AG20443 (cell line): ENCODE results near the gene ARHGEF26.

Source experiments
- DNase-seq: peaks from one replicate; pipeline ENCODE4 v3.0.0; 2012; ENCODE audit warnings: low spot score, mixed read lengths

The ARHGEF26 gene

DNA sequence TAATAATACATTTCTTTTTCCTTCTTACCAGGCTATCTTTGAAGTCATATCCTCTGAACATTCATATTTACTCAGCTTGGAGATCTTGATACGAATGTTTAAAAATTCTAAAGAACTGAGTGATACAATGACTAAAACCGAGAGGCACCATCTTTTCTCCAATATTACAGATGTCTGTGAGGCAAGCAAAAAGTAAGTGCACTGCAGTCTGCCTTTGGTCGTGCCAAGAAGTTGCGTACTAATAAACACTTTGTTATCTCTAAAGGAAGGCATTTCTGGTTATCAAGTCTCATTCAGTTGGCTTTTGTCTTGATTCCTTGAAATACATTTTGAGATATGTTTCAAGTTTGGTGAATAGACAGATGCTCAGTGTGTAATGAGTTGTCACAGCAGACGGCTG, 31.6 kb downstream of the ARHGEF26 start:
- DNase-seq = no peak

GRCh38 chr3:154156530-154156929, 35.3 kb downstream of the ARHGEF26 start:
- DNase-seq = no peak

DNA sequence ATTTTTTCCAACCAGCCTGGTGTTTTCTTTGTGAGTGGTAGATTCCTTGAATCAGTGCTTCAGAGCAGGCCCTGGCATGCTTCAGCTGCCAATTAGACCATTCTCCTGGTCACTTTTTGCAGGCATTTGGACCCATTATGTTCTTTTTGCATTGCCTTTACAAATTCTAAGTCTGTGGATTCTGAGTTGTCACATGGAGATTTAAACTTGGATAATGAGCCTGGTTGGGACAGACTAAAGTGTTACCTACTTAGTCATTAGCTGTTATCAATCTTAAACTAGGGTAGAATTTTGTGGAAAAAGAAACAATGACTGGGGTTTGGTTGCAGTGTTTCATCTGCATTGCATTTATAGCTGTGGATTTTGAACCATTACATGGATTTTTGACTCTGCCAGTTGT, 40.6 kb downstream of the ARHGEF26 start:
- no peak for DNase-seq

DNA sequence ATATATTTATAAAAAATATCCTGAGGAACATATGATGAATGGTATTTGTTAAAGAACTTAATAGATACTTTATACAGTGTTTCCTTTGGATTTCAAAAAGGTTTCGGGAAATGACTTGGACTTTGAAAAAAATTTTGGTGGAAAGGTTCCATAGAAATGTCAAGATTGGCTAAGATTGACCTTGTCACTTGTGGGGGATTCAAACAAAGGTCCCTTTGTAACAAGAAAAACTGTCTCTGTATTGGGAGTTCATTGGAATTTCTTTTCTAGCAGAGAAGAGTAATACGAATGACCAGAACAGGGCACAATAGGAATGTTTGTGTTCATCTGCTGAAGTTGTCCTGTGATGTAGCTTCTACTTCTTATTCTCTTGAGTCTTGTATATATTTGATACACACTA, 43.2 kb downstream of the ARHGEF26 start:
- no peak for DNase-seq

DNA sequence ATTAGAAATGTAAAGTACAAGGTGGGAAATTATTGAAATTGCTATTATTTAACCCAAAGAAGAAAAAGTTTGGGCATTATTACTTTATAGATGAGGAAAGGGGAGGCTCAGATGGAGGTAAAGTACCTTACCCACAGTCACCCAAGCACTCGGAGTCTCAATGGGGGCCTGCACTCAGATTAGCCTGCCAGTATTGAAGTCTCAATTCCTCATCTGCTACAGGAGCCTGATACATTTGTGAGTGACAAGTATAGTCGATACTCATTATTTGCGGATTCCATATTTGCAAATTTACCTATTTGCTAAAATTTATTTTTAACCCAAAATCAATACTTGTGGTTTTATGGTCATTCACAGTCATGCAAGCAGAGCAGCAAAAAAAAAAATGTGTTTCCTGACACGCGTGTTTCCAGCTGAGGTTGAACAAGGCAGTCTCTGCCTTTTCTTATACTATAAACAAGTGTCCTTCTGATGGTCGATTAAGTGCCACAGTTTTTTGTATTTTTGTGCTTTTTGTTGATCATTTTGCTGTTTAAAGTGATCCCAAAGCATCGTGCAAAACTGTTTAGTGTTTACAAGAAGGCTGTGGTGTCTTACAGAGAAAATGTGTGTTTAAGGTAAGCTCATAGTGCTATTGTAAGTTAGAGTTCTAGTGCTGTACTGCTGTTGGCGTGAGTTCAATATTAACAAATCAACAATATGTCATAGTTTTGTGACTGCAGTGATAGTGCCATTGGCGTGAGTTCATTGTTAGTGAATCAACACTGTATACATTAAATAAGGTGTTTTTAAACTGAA, 48.0 kb downstream of the ARHGEF26 start:
- DNase-seq = no peak

DNA sequence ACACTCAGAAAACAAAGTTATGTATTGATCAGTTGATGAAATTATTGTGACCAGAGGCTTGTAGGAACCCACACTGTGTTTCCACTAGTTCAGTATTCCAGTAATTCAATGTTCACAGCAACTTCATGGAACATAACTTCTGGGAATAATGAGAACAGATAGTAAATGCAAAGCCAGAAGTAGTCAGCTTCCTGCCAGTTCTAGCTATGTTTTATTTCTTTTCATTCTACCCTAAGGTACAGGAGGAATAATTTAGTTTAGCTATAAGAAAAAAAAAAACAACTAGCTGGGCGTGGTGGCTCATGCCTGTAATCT, 48.6 kb downstream of the ARHGEF26 start:
- no peak for DNase-seq

DNA sequence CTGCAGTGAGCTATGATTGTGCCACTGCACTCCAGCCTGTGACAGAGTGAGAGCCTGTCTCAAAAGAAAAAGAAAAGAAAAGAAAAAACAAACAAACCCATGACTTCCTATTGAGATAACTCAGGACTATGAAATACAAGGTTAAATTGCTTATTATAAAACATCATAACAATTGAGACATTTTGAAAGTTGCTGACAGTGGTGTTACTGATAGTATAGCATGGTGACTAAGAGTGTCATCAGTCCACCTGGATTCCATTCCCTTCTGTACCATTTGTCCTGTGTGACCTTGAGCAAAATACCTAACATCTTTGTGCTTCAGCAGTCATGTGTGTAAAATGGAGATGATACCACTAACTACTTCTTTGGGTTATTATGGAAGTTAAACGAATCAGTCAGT, 49.1 kb downstream of the ARHGEF26 start:
- DNase-seq = no peak

- DNase-seq = no peak
Measured at GRCh38 chr3:154175041-154175440, 53.9 kb downstream of the ARHGEF26 start.

DNA sequence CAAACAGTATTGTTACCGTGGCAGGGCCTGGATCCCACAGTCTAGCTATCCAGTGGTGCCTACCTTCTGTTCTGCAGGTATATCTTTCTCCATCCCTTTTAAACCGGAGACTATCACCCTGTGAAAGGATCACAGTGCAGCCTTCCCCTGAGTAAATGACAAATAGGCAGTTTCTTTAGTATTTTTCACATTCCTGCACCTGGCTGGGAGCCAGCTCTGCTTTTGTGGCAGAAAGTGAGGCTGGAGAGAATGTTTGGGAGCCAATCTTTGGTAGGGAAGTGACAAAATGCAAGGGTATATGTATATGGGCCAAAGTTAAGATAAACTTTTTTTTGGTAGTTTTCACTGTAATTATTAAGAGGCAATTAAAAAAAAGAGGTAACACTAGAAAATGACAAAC, 54.8 kb downstream of the ARHGEF26 start:
- no peak for DNase-seq

- DNase-seq = no peak
Measured at GRCh38 chr3:154177406-154177805, 56.2 kb downstream of the ARHGEF26 start.

DNA sequence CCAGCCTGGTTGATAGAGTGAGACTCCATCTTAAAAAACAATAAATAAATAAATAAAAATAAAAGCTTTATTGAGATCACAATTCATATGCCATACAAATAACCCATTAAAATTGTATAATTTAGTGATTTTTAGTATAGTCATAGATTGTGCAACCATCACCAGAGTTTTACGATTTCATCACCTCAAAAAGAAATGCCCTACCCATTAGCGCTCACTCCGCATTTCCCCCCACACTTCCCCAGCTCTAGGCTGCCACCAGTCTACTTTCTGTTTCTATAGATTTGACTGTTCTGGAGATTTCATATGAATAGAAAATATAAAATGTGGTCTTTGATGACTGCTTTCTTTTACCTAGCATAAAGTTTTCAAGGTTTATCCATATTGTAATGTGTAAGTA, 57.0 kb downstream of the ARHGEF26 start:
- no peak for DNase-seq

- no peak for DNase-seq
Measured at GRCh38 chr3:154180836-154181691, 59.9 kb downstream of the ARHGEF26 start.

DNA sequence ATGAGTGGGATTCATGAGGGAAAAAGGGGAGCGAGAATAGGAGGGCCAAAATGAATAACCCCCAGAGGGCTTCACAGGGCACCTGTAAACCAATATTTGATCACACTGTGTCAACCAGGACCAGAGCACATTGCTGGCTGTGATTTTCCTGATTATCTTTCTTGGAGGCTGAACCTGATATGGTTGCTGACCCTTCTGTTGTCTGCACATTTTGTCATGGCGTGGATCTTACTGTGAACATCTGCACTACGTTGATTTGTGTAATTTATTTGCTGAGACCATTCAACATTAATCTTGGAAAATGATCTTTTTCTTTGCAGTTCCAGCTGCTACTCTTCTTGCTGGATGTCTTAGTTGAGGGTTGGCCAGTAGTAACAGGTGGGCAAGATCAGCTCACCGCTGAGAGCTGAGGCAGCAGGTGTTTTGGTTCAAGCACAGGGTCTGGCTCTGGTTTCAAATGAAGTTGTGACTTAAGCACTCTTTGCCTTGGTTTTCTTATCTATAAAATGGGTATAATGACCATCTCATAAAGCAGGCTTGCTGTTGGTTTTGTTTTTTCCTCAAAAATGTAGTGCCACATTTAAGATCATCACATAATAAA, 61.2 kb downstream of the ARHGEF26 start:
- DNase-seq = no peak

- no peak for DNase-seq
Measured at GRCh38 chr3:154182975-154183374, 61.8 kb downstream of the ARHGEF26 start.

DNA sequence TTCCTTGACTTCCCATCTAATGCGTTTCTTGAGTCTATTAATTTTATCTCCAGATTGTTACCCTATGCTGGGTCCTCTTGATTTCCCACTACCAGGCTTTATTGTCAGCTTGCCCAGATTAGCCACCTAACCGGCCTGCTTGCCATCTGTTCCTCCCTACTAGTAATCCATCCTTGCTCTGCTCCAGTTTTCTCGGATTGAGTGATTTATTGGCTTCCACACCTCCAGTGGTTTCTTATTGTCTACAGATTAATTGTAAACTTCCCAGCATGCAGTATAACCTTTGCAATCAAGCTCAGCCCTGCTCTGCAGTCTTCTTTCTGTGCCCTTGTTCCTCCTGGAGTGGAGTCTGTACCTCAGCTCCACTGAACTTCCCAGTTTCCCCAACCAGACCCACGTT, 63.4 kb downstream of the ARHGEF26 start:
- DNase-seq = no peak

GRCh38 chr3:154188437-154188836, 67.2 kb downstream of the ARHGEF26 start:
- DNase-seq = no peak

DNA sequence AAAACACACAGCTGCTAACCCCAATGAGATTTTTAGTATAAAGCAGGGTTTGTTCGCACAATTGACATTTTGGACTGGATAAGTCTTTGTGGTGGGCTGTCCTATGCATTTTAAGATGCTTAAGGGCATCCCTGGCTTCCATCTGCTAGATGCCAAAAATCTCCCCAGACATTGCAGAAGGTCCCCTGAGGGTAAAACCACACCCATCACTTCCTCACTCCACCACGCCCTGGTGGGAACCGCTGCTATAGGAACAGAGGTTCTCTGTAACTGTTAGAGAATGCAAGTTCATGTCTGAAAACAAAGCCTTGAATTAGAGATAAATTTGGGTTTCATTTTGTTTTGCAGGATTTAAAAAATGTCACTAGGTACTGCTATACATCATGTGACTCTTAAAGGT, 67.7 kb downstream of the ARHGEF26 start:
- no peak for DNase-seq

- DNase-seq = no peak
Measured at GRCh38 chr3:154191520-154191919, 70.3 kb downstream of the ARHGEF26 start.

- no peak for DNase-seq
Measured at GRCh38 chr3:154192225-154192624, 71.0 kb downstream of the ARHGEF26 start.

DNA sequence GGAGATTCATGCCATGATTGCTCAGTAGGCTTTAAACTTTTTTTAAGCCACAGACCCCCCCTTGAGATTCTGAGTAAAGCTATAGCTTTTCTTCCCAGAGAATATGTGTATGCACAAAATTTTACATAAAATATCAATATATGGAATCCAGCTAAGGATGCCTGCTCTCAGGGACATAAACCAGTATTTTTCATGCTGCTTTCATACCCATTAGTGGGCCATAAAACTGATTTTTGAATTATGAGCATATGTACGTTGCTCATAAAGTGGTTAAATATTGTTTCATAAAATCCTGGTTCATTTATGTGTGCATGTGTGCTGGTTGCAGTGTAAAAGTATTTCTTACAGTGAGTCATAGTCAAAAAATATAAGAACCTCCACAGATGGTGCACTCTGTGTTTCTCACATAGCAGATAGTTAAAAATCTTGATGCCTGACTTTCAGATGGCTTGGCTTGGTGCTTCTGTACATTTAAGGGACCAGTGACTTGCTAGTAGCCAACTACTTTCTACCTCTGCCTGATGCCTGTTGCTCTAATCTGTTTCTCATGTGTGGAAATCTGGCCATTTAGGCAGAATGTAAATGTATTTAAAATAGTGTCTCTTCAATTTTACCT, 71.9 kb downstream of the ARHGEF26 start:
- no peak for DNase-seq

- DNase-seq = no peak
Measured at GRCh38 chr3:154194877-154195276, 73.7 kb downstream of the ARHGEF26 start.

GRCh38 chr3:154195620-154196356, 74.6 kb downstream of the ARHGEF26 start:
- DNase-seq = no peak
